HepG2 (cell line): ENCODE data around the gene KCTD5. TPM values are rescaled to one million over a fixed set of nuclear protein-coding genes. Genes with fewer than 3 reads are reported as not detected.

ENCODE experiments used
- AGO2 ChIP-seq: fragments of 200-400 bp; formaldehyde crosslinking; optimal IDR thresholded peaks from 2 replicates; pipeline ENCODE3; 2017; ENCODE audit warnings: mild to moderate bottlenecking, low read depth, low read length, moderate library complexity
- ATAD3A ChIP-seq: sonication (generic); formaldehyde crosslinking; IDR thresholded peaks from 2 replicates; pipeline ENCODE4 v1.4.0; 2020; ENCODE audit warnings: missing genetic modification reagents
- CBFB ChIP-seq: sonication (generic); formaldehyde crosslinking; IDR thresholded peaks from 2 replicates; pipeline ENCODE4 v1.4.0; 2020; ENCODE audit warnings: missing genetic modification reagents
- FOXA3 ChIP-seq: IDR thresholded peaks from 2 replicates; pipeline ENCODE4 v1.6.1; 2016; ENCODE audit warnings: missing genetic modification reagents, missing compliant biosample characterization
- HDAC6 ChIP-seq: fragments of 200-600 bp; sonication (generic); IDR thresholded peaks from 2 replicates; pipeline ENCODE4 v1.7.0; 2017; ENCODE audit warnings: mild to moderate bottlenecking, antibody characterized with exemption, low read length, low read depth
- HIVEP1 ChIP-seq: sonication (generic); formaldehyde crosslinking; IDR thresholded peaks from 2 replicates; pipeline ENCODE4 v1.4.0; 2020; ENCODE audit warnings: mild to moderate bottlenecking, missing genetic modification reagents
- IRX3 ChIP-seq: sonication (generic); formaldehyde crosslinking; IDR thresholded peaks from 2 replicates; pipeline ENCODE4 v1.8.1; 2023; ENCODE audit warnings: mild to moderate bottlenecking, low read depth, missing genetic modification reagents, borderline replicate concordance
- KDM2A ChIP-seq: sonication (generic); formaldehyde crosslinking; IDR thresholded peaks from 2 replicates; pipeline ENCODE4 v1.4.0; 2020; ENCODE audit warnings: low read depth, missing genetic modification reagents, borderline replicate concordance
- MAF1 ChIP-seq: sonication (generic); formaldehyde crosslinking; IDR thresholded peaks from 2 replicates; pipeline ENCODE4 v1.5.0; 2020; ENCODE audit warnings: missing genetic modification reagents, borderline replicate concordance
- MED13 ChIP-seq: sonication (generic); formaldehyde crosslinking; IDR thresholded peaks from 2 replicates; pipeline ENCODE4 v1.5.0; 2020; ENCODE audit warnings: missing genetic modification reagents
- MIER3 ChIP-seq: IDR thresholded peaks from 2 replicates; pipeline ENCODE4 v1.6.1; 2016; ENCODE audit warnings: missing compliant biosample characterization, borderline replicate concordance
- NAIF1 ChIP-seq: sonication (generic); formaldehyde crosslinking; IDR thresholded peaks from 2 replicates; pipeline ENCODE4 v1.5.0; 2020; ENCODE audit warnings: mild to moderate bottlenecking, missing genetic modification reagents, borderline replicate concordance
- NFATC3 ChIP-seq: sonication (generic); formaldehyde crosslinking; IDR thresholded peaks from 2 replicates; pipeline ENCODE4 v1.5.1; 2020; ENCODE audit warnings: mild to moderate bottlenecking, missing genetic modification reagents
- YEATS2 ChIP-seq: sonication (generic); formaldehyde crosslinking; IDR thresholded peaks from 2 replicates; pipeline ENCODE4 v1.4.0; 2020; ENCODE audit warnings: missing genetic modification reagents, borderline replicate concordance
- ZNF180 ChIP-seq: sonication (generic); formaldehyde crosslinking; IDR thresholded peaks from 2 replicates; pipeline ENCODE4 v1.4.0; 2020; ENCODE audit warnings: low read depth, missing genetic modification reagents, borderline replicate concordance
- ZNF30 ChIP-seq: sonication (generic); formaldehyde crosslinking; IDR thresholded peaks from 2 replicates; pipeline ENCODE4 v1.5.0; 2020; ENCODE audit warnings: mild to moderate bottlenecking, missing genetic modification reagents
- ZNF512B ChIP-seq: sonication (generic); formaldehyde crosslinking; IDR thresholded peaks from 2 replicates; pipeline ENCODE4 v1.5.1; 2020; ENCODE audit warnings: missing genetic modification reagents, mild to moderate bottlenecking, borderline replicate concordance
- ZNF577 ChIP-seq: sonication (generic); formaldehyde crosslinking; IDR thresholded peaks from 2 replicates; pipeline ENCODE4 v1.4.0; 2020; ENCODE audit warnings: mild to moderate bottlenecking, low read depth, missing genetic modification reagents, borderline replicate concordance
- ZNF772 ChIP-seq: sonication (generic); formaldehyde crosslinking; IDR thresholded peaks from 2 replicates; pipeline ENCODE4 v1.5.0; 2020; ENCODE audit warnings: mild to moderate bottlenecking, missing genetic modification reagents
- ZNF780A ChIP-seq: sonication (generic); formaldehyde crosslinking; IDR thresholded peaks from 2 replicates; pipeline ENCODE4 v1.8.0; 2022; ENCODE audit warnings: mild to moderate bottlenecking, missing genetic modification reagents, moderate library complexity
- ZSCAN25 ChIP-seq: sonication (generic); formaldehyde crosslinking; IDR thresholded peaks from 2 replicates; pipeline ENCODE4 v1.8.0; 2022; ENCODE audit warnings: mild to moderate bottlenecking, missing genetic modification reagents
- ZSCAN30 ChIP-seq: sonication (generic); formaldehyde crosslinking; IDR thresholded peaks from 2 replicates; pipeline ENCODE4 v1.5.0; 2020; ENCODE audit warnings: mild to moderate bottlenecking, missing genetic modification reagents
- polyA plus RNA-seq, 8 experiments: library from polyadenylated mRNA; depleted of rRNA in 3 of 8; stranded (reverse) in 7 of 8; unstranded in 1 of 8; fragments of >200 nt; fragmentation: Illumina TruSeq in 4 of 8; extraction: Trizol in 4 of 8; gene quantifications; 2 replicates each; pipeline versions ENCODE4 v1.2.1 to v1.2.3, GENCODE V29; 2011 to 2016; ENCODE audit warnings: low read depth in 4 of 8, missing spikeins in 1 of 8, mixed read lengths in 1 of 8; ENCODE audit not compliant: insufficient read depth in 1 of 8
- total RNA-seq, 5 experiments: library from RNA; depleted of rRNA; stranded (reverse); fragments of >200 nt; fragmentation: Illumina TruSeq; extraction: Trizol; gene quantifications; 2 replicates each; pipeline ENCODE4 v1.2.3, GENCODE V29; 2016; ENCODE audit warnings: low read depth in 1 of 5
- TF ChIP-seq, protein P1 (sequence below): sonication (generic); formaldehyde crosslinking; IDR thresholded peaks from 2 replicates; pipeline ENCODE4 v1.5.1; 2020; ENCODE audit warnings: mild to moderate bottlenecking, missing genetic modification reagents, moderate library complexity

Gene KCTD5
- total and polyA plus RNA-seq, 2 of the 13 experiments (the other 11 are each of a cell fraction or from before 2014, with no cell fraction given) = 25.4 to 29.8 TPM

GRCh38 chr16:2720719-2721633 lies 38.7 kb downstream of the KCTD5 start (continued):
- peak; percentile 33; the same call in 1 of the 2 replicates for TF ChIP-seq ZSCAN25 (CRISPR knock-in tag)
- no peak for TF ChIP-seq HDAC6
- no peak for TF ChIP-seq ZNF512B (CRISPR knock-in tag)
- TF ChIP-seq ZNF780A (CRISPR knock-in tag) = no peak
- peak; percentile 74 for TF ChIP-seq KDM2A (CRISPR knock-in tag)
- TF ChIP-seq, protein P1, sequence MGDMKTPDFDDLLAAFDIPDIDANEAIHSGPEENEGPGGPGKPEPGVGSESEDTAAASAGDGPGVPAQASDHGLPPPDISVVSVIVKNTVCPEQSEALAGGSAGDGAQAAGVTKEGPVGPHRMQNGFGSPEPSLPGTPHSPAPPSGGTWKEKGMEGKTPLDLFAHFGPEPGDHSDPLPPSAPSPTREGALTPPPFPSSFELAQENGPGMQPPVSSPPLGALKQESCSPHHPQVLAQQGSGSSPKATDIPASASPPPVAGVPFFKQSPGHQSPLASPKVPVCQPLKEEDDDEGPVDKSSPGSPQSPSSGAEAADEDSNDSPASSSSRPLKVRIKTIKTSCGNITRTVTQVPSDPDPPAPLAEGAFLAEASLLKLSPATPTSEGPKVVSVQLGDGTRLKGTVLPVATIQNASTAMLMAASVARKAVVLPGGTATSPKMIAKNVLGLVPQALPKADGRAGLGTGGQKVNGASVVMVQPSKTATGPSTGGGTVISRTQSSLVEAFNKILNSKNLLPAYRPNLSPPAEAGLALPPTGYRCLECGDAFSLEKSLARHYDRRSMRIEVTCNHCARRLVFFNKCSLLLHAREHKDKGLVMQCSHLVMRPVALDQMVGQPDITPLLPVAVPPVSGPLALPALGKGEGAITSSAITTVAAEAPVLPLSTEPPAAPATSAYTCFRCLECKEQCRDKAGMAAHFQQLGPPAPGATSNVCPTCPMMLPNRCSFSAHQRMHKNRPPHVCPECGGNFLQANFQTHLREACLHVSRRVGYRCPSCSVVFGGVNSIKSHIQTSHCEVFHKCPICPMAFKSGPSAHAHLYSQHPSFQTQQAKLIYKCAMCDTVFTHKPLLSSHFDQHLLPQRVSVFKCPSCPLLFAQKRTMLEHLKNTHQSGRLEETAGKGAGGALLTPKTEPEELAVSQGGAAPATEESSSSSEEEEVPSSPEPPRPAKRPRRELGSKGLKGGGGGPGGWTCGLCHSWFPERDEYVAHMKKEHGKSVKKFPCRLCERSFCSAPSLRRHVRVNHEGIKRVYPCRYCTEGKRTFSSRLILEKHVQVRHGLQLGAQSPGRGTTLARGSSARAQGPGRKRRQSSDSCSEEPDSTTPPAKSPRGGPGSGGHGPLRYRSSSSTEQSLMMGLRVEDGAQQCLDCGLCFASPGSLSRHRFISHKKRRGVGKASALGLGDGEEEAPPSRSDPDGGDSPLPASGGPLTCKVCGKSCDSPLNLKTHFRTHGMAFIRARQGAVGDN = peak; percentile 74
- no peak for TF ChIP-seq ZSCAN30 (CRISPR knock-in tag)
- no peak for TF ChIP-seq MAF1 (CRISPR knock-in tag)
- no peak for TF ChIP-seq HIVEP1 (CRISPR knock-in tag)
- no peak for TF ChIP-seq NFATC3 (CRISPR knock-in tag)
- TF ChIP-seq MIER3 (CRISPR knock-in tag) = no peak; the same call in 1 of the 2 replicates
- peak; percentile 46; the same call in 1 of the 2 replicates for TF ChIP-seq FOXA3 (CRISPR knock-in tag)
- TF ChIP-seq ATAD3A = no peak
- TF ChIP-seq YEATS2 (CRISPR knock-in tag) = peak; percentile 70; the same call in 1 of the 2 replicates
- TF ChIP-seq IRX3 (CRISPR knock-in tag) = no peak
- no peak for TF ChIP-seq ZNF577 (CRISPR knock-in tag)
- no peak for TF ChIP-seq AGO2
- no peak for TF ChIP-seq ZNF180 (CRISPR knock-in tag)
- 0 out of 2 replicates have a peak, but pooled peaks have one; percentile 22 for TF ChIP-seq MED13 (CRISPR knock-in tag)
- TF ChIP-seq ZNF30 (CRISPR knock-in tag) = no peak
- TF ChIP-seq ZNF772 (CRISPR knock-in tag) = 0 out of 2 replicates have a peak, but pooled peaks have one; percentile 44
- TF ChIP-seq CBFB = 0 out of 2 replicates have a peak, but pooled peaks have one; percentile 70
- TF ChIP-seq NAIF1 (CRISPR knock-in tag) = no peak
